Ovary (tissue), 3 donors: ENCODE measurements around the gene MTMR12.

Experiments
- POLR2A ChIP-seq: fragments of 450-650 bp; IDR thresholded peaks from one replicate; pipeline ENCODE4 v1.6.1; 2017; ENCODE audit warnings: antibody characterized with exemption, mild to moderate bottlenecking, moderate library complexity
- TF ChIP-seq, protein P1 (sequence below), 3 donors: fragments of 450-650 bp in 2 of 3; fragments of 200-600 bp in 1 of 3; IDR thresholded peaks; one replicate each; pipeline versions ENCODE4 v1.5.1 to v1.8.0; 2016 to 2022; ENCODE audit warnings: antibody characterized with exemption in 3 of 3, mild to moderate bottlenecking in 1 of 3
- donor health status: DM: no; HTN: no; CAD: no.

GRCh38 chr5:32264957-32265572 lies 47.7 kb downstream of the MTMR12 start:
- TF ChIP-seq, protein P1, sequence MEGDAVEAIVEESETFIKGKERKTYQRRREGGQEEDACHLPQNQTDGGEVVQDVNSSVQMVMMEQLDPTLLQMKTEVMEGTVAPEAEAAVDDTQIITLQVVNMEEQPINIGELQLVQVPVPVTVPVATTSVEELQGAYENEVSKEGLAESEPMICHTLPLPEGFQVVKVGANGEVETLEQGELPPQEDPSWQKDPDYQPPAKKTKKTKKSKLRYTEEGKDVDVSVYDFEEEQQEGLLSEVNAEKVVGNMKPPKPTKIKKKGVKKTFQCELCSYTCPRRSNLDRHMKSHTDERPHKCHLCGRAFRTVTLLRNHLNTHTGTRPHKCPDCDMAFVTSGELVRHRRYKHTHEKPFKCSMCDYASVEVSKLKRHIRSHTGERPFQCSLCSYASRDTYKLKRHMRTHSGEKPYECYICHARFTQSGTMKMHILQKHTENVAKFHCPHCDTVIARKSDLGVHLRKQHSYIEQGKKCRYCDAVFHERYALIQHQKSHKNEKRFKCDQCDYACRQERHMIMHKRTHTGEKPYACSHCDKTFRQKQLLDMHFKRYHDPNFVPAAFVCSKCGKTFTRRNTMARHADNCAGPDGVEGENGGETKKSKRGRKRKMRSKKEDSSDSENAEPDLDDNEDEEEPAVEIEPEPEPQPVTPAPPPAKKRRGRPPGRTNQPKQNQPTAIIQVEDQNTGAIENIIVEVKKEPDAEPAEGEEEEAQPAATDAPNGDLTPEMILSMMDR (IDR thresholded peaks at IDR 0.05), result no peak
- no peak for TF ChIP-seq POLR2A
